ENCODE results near the gene SMIM24. TPM values are rescaled to one million over a fixed set of nuclear protein-coding genes. Genes with fewer than 3 reads are reported as not detected.

The SMIM24 gene
- total RNA-seq, 6 experiments from 2014 or later: 2.1 to 38.1 (median 6.6) TPM; not detected in 1

DNA sequence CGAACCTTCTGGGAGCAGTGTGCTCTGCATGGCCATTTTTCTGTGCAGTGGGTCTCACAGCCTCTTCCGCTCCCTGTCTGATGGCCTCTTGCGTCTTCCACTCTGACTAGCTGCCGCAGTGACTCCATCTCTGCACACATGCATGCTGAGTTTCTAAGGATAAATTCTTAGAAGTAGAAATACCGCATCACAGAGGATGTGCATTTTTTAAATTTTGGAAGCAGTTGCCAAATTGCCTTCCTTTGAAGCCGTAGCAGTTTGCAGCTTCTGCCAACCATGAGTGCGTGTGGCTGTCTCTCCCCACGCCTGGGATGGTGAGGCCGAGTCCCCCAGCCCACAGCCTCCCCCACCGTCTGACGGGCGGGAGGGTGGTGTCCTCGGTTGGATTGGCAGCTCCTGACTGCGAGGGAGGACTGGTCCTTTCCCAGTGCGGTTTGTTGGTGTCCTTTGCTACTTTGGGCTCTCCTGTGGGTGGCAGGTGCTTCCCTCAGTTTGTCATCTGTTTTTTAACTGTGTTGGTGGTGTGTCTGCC is 35.6 kb upstream of the SMIM24 start:
- H3K9me3 ChIP-seq: no peaks in the 10 kb centered on the region
- peak in 1 of 3 donors; percentile 47 for DNase-seq
- TF ChIP-seq, protein P1, sequence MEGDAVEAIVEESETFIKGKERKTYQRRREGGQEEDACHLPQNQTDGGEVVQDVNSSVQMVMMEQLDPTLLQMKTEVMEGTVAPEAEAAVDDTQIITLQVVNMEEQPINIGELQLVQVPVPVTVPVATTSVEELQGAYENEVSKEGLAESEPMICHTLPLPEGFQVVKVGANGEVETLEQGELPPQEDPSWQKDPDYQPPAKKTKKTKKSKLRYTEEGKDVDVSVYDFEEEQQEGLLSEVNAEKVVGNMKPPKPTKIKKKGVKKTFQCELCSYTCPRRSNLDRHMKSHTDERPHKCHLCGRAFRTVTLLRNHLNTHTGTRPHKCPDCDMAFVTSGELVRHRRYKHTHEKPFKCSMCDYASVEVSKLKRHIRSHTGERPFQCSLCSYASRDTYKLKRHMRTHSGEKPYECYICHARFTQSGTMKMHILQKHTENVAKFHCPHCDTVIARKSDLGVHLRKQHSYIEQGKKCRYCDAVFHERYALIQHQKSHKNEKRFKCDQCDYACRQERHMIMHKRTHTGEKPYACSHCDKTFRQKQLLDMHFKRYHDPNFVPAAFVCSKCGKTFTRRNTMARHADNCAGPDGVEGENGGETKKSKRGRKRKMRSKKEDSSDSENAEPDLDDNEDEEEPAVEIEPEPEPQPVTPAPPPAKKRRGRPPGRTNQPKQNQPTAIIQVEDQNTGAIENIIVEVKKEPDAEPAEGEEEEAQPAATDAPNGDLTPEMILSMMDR (IDR thresholded peaks at IDR 0.05): no peak
- no peak for TF ChIP-seq POLR2A (IDR thresholded peaks at IDR 0.05)
- intact Hi-C loops (cut with DNase I): no loop called here
- no peak overlapping the region for H3K4me3 ChIP-seq
- H3K4me1 ChIP-seq: peaks cover 0 to 51% (median 23%) of the 10 kb centered on the region in 4 donors
- no peak for ATAC-seq
- H3K36me3 ChIP-seq: peaks cover 0 to 8% (median 0%) of the 10 kb centered on the region in 4 donors
- peak overlapping the region in 2 of 3 donors; percentile 65 to 83 for H3K27ac ChIP-seq
- WGBS (ENCODE audit: insufficient coverage, low coverage, low lambda C conversion rate, missing lambda C conversion rate): 40% methylated on average over 8 of the region's 15 CpGs
- H3K27me3 ChIP-seq: no peaks in the 10 kb centered on the region

DNA sequence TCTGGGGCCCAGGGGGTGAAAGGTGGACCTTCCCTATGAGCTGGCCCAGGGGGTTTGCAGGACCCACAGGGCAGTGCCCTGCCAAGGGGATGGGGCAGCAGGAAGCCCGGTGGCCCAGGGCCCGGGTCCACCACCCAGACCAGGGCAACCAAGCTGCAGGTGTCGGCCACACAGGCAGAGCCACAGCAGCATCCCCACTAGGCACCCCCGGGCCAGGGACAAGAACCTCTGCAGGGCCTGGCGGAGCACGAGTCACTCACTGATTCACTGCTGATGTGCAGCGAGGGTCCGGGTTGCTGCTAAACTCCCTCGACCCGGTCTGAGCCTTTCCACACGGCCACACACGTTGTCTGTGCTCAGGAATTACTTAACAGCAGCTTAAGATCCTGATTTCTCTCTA is 34.6 kb upstream of the SMIM24 start:
- no peak overlapping the region for H3K4me3 ChIP-seq
- no peaks in the 10 kb centered on the region for H3K9me3 ChIP-seq
- peaks cover 0 to 8% (median 0%) of the 10 kb centered on the region in 4 donors for H3K36me3 ChIP-seq
- no peak overlapping the region for H3K27ac ChIP-seq
- DNase-seq (no peak), ATAC-seq (no peak)
- peaks cover 0 to 53% (median 23%) of the 10 kb centered on the region in 4 donors for H3K4me1 ChIP-seq
- WGBS (ENCODE audit: insufficient coverage, low coverage, low lambda C conversion rate, missing lambda C conversion rate): no CpG with 5 or more reads among the region's 12 CpGs
- H3K27me3 ChIP-seq: no peaks in the 10 kb centered on the region
- intact Hi-C loops (cut with DNase I): no loop called here
- TF ChIP-seq, protein P1 (IDR thresholded peaks at IDR 0.05): no peak
- no peak for TF ChIP-seq POLR2A (IDR thresholded peaks at IDR 0.05)

DNA sequence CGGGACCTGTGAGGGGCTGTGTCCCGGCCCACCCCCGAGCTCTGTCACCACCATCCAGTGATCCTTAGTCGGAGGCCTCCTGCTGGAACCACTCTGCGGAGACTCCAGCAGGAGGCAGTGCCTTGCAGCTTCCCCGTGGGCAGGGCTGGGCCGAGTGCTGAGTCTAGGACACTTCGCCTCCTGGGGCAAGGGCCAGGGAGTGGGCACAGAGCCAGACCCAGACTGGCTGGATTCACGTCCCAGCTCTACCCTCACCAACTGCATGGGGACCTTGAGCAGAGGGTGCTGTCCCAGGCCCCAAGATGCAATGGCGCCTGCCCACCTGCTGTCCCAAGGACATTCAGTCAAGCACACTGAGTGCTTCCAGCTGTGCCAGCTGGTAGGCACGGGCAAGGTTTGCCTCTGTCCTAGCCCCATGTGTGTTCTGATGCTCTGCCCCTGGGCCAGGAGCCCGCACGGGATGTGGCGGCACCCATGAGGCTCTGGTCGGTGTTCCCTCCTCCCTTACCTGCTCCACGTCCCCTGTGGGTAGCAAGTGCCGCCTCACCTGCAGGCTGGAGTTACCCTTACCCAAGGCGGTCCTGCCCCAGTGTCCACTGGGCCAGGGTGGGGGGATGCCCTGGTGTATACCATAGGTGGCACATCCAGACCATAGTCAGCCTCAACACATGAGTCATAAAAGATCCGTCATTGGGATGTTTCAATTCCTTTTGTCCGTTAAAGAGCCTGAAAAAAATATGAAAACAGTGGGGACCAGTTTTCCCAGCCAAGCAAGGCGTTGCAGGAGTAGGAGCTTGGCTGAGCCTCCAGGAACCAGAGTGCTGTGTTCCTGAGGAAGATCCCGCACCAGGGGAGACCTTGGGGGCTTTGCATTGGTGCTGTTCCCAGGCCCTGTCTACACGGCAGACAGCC is 33.2 kb upstream of the SMIM24 start:
- no peak overlapping the region for H3K27ac ChIP-seq
- no peaks in the 10 kb centered on the region for H3K9me3 ChIP-seq
- DNase-seq (peak in 2 of 3 donors; percentile 35 to 74), ATAC-seq (peak in 3 of 4 donors; percentile 2 to 16 (median 12))
- H3K4me3 ChIP-seq: no peak overlapping the region
- TF ChIP-seq, protein P1 (IDR thresholded peaks at IDR 0.05): peak in 1 of 4 donors; percentile 10
- TF ChIP-seq POLR2A (IDR thresholded peaks at IDR 0.05): no peak
- peaks cover 0 to 58% (median 26%) of the 10 kb centered on the region in 4 donors for H3K4me1 ChIP-seq
- peaks cover 0 to 3% (median 0%) of the 10 kb centered on the region in 4 donors for H3K36me3 ChIP-seq
- intact Hi-C loops (cut with DNase I): no loop called here
- WGBS (ENCODE audit: insufficient coverage, low coverage, low lambda C conversion rate, missing lambda C conversion rate): 86% methylated on average over 5 of the region's 23 CpGs
- no peaks in the 10 kb centered on the region for H3K27me3 ChIP-seq

DNA sequence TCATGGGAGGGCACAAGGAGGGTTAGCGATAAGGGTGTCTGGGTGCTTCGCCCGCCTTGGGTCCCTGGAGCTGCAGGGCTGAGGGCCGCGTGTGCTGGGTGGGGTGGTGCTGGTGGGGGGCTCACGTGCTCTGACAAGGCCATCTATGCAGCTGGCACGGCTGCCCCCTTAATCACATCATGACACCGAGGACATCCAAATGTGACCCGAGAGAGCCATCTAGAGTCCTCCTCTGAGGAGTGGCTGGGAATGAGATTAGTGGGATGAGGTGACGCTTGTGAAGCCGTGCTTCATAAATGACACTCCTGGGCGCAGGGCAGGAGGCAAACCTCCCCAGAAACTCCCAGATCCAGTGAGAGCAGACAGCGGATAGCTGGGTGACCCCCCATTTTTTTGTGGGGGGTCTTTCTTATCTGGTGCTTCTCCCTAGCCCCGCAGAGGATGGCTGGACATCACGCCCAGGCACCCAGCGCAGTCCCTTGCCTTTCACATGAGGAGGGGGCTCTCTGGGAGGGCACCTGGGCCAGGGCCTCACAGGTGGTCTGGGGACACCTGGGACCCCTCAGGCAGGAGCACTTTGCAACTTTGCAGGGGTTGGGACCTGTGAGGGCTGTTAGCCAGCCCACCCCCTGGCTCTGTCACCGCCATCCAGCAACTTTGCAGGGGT is 32.4 kb upstream of the SMIM24 start:
- peak in 1 of 3 donors; percentile 36 for DNase-seq
- H3K27ac ChIP-seq: no peak overlapping the region
- WGBS (ENCODE audit: insufficient coverage, low coverage, low lambda C conversion rate, missing lambda C conversion rate): no CpG with 5 or more reads among the region's 17 CpGs
- intact Hi-C loops (cut with DNase I): no loop called here
- H3K36me3 ChIP-seq: peaks cover 0 to 3% (median 0%) of the 10 kb centered on the region in 4 donors
- peaks cover 0 to 53% (median 24%) of the 10 kb centered on the region in 4 donors for H3K4me1 ChIP-seq
- no peaks in the 10 kb centered on the region for H3K9me3 ChIP-seq
- H3K4me3 ChIP-seq: no peak overlapping the region
- TF ChIP-seq, protein P1 (IDR thresholded peaks at IDR 0.05): peak in 1 of 4 donors; percentile 4
- TF ChIP-seq POLR2A (IDR thresholded peaks at IDR 0.05): no peak
- ATAC-seq: no peak
- H3K27me3 ChIP-seq: no peaks in the 10 kb centered on the region

Data from right lobe of liver (tissue), 6 donors.